Activated CD8-positive, alpha-beta memory T cell treated with anti-CD3 and anti-CD28 coated beads for 36 hours (primary cell): ENCODE measurements around the gene GAGE2A. TPM values are rescaled to one million over a fixed set of nuclear protein-coding genes. Genes with fewer than 3 reads are reported as not detected.
"Not testable (repeated sequence)": the region's sequence is repeated elsewhere in the genome, so short reads cannot be mapped to it uniquely, and the experiment has no call there.

Experiments used
- CTCF ChIA-PET: fragments of 350-600 bp; sonication (Branson Sonifier 250); formaldehyde crosslinking; loops from one replicate; lab custom pipeline; 2021; ENCODE audit warnings: antibody characterized with exemption; lab: Charles Lee
- POLR2A ChIA-PET: fragments of 350-600 bp; sonication (Branson Sonifier 250); formaldehyde crosslinking; loops from one replicate; lab custom pipeline; 2021; ENCODE audit warnings: antibody characterized with exemption; lab: Charles Lee
- total RNA-seq, 2 experiments: library from RNA; stranded (reverse); gene quantifications; one replicate each; pipeline ENCODE4 v1.2.3, GENCODE V29; 2021

The GAGE2A gene
- not detected for total RNA-seq

DNA sequence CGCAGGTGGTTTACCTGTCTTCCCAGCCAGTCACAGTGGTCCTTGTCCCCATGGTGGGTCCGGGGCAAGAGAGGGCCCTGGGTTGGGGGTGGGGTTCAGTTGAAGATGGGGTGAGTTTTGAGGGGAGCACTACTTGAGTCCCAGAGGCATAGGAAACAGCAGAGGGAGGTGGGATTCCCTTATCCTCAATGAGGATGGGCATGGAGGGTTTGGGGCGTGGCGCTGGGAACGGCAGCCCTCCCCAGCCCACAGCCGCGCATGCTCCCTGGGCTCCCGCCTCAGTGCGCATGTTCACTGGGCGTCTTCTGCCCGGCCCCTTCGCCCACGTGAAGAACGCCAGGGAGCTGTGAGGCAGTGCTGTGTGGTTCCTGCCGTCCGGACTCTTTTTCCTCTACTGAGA is at the start of gene GAGE2A:
GAGE2A (plus strand) TSS at position 301 of the 400 bp plus-strand sequence. CDS start 1,155 bp downstream, outside the sequence.
- POLR2A ChIA-PET, CTCF ChIA-PET: not testable (repeated sequence)

DNA sequence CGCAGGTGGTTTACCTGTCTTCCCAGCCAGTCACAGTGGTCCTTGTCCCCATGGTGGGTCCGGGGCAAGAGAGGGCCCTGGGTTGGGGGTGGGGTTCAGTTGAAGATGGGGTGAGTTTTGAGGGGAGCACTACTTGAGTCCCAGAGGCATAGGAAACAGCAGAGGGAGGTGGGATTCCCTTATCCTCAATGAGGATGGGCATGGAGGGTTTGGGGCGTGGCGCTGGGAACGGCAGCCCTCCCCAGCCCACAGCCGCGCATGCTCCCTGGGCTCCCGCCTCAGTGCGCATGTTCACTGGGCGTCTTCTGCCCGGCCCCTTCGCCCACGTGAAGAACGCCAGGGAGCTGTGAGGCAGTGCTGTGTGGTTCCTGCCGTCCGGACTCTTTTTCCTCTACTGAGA is 47.9 kb upstream of the GAGE2A start, which contains the start of gene GAGE12D:
GAGE12D (plus strand) TSS at position 301 of the 400 bp plus-strand sequence. CDS start 1,155 bp downstream, outside the sequence.
- CTCF ChIA-PET, POLR2A ChIA-PET: not testable (repeated sequence)

- CTCF ChIA-PET, POLR2A ChIA-PET: not testable (repeated sequence)
These were observed 38.3 kb upstream of the GAGE2A start, which contains the start of gene GAGE12E for GRCh38 chrX:49550989-49551388. Gene GAGE12E, plus strand, starts transcription at chrX:49551289. Its CDS starts 1,155 bp downstream, at chrX:49552444.

DNA sequence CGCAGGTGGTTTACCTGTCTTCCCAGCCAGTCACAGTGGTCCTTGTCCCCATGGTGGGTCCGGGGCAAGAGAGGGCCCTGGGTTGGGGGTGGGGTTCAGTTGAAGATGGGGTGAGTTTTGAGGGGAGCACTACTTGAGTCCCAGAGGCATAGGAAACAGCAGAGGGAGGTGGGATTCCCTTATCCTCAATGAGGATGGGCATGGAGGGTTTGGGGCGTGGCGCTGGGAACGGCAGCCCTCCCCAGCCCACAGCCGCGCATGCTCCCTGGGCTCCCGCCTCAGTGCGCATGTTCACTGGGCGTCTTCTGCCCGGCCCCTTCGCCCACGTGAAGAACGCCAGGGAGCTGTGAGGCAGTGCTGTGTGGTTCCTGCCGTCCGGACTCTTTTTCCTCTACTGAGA is 28.8 kb upstream of the GAGE2A start, which contains the start of gene GAGE12F:
GAGE12F (plus strand) TSS at position 301 of the 400 bp plus-strand sequence. CDS start 1,155 bp downstream, outside the sequence.
- POLR2A ChIA-PET, CTCF ChIA-PET: not testable (repeated sequence)

- POLR2A ChIA-PET, CTCF ChIA-PET: not testable (repeated sequence)
These were observed 20.6 kb upstream of the GAGE2A start for GRCh38 chrX:49568728-49569127.

DNA sequence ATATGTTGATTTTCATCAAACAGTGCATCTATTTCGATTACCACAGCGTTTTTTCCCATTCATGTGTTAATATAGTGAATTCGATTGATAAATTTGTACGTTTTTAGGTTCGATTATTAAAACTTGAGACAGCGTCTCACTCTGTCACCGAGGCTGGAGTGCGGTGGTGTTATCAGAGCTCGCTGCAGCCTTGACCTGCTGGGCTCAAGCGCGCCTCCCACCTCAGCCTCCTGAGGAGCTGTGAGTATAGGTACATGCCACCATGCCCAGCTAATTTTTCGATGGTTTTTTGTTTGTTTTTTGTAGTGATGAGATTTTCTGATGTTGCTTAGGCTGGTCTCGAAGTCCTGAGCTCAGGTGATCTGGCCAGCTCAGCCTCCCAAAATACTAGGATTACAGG is 20.1 kb upstream of the GAGE2A start:
- CTCF ChIA-PET, POLR2A ChIA-PET: not testable (repeated sequence)

GRCh38 chrX:49570100-49570499 is 19.2 kb upstream of the GAGE2A start, which contains the start of gene GAGE12G:
Gene GAGE12G, plus strand, starts transcription at chrX:49570400. Its CDS starts 1,155 bp downstream, at chrX:49571555.
- CTCF ChIA-PET, POLR2A ChIA-PET: not testable (repeated sequence)

- POLR2A ChIA-PET, result not testable (repeated sequence)
These were observed 9.6 kb upstream of the GAGE2A start, which contains the start of gene GAGE12H for GRCh38 chrX:49579649-49580048. Gene GAGE12H, plus strand, starts transcription at chrX:49579949. Its CDS starts 1,155 bp downstream, at chrX:49581104.

GRCh38 chrX:49589769-49590478 is 628 bp downstream of the GAGE2A start:
- CTCF ChIA-PET, POLR2A ChIA-PET: not testable (repeated sequence)

More at GRCh38 chrX:49579649-49580048, 9.6 kb upstream of the GAGE2A start, which contains the start of gene GAGE12H:
- CTCF ChIA-PET, result not testable (repeated sequence)

DNA sequence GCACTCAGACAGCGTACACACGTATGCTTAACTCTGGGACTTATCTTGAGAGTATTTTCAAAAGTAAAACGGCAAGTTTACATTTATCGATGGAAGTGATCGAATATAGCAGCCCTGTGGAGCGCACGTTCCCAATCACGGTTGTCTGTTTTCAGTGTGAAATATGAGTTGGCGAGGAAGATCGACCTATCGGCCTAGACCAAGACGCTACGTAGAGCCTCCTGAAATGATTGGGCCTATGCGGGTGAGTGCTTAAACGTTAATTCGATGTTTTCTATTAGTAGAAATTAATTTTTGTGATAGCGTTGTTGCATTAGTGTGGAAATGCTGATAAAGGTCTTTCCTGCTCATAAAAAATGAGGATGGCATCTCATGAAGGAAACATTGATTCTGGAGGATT is 1.2 kb downstream of the GAGE2A start:
- POLR2A ChIA-PET, CTCF ChIA-PET: not testable (repeated sequence)

DNA sequence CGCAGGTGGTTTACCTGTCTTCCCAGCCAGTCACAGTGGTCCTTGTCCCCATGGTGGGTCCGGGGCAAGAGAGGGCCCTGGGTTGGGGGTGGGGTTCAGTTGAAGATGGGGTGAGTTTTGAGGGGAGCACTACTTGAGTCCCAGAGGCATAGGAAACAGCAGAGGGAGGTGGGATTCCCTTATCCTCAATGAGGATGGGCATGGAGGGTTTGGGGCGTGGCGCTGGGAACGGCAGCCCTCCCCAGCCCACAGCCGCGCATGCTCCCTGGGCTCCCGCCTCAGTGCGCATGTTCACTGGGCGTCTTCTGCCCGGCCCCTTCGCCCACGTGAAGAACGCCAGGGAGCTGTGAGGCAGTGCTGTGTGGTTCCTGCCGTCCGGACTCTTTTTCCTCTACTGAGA is 9.4 kb downstream of the GAGE2A start, which contains the start of gene GAGE1:
GAGE1 (plus strand) TSS at position 301 of the 400 bp plus-strand sequence. CDS start 1,155 bp downstream, outside the sequence.
- CTCF ChIA-PET, result not testable (repeated sequence)

GRCh38 chrX:49610718-49611310 is 21.5 kb downstream of the GAGE2A start:
- ChIA-PET CTCF (no interaction called here), POLR2A (no interaction called here)

More for the DNA sequence above, 9.4 kb downstream of the GAGE2A start, which contains the start of gene GAGE1:
- POLR2A ChIA-PET, result not testable (repeated sequence)

GRCh38 chrX:49618574-49618973 is 29.3 kb downstream of the GAGE2A start:
- POLR2A ChIA-PET, result no interaction called here
- CTCF ChIA-PET, result no interaction called here

DNA sequence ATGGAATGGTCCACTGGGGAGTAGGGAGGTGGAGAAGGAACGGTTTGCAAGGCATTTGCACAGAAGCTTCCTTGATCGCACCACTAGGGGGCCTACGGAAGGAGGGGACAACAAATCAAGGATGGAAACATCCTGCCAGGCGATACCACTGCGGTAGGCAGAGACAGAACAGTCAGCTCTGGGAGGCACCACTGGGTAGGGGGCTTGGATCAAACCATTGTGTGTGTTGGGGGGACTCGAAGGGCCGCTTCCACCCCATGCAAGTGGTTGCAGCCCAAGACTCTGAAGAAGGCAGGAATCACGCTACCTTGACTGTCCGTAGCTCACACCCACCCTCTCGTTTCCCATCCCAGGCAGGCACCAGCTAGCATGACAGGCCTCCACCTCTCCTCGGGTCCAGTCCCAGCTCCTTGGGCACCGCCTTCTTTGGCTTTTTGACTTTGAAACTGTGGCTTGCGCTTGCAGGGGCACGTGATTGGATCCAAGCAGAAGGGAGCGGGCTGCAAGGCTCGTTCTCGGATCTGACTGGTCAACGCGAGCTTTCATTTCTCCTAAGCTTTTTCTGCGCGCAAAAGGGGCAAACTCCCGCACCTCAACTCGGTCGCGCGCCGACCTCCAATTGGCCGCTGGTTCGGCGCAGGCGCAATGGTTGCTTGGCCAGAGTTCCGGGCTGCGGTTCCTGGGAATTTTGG is 37.9 kb downstream of the GAGE2A start:
- CTCF ChIA-PET, result interaction anchor here (1.0 kb wide), 1 partner anchor 127 kb away, joined by 3 read pairs; no protein-coding TSS in a partner anchor
- POLR2A ChIA-PET, result no interaction called here

- CTCF ChIA-PET, result no interaction called here
- POLR2A ChIA-PET, result no interaction called here
These were observed 55.8 kb downstream of the GAGE2A start for GRCh38 chrX:49644991-49645637.
